GM12878 (cell line): ENCODE data around the gene DIAPH3. TPM values are rescaled to one million over a fixed set of nuclear protein-coding genes. Genes with fewer than 3 reads are reported as not detected.

Source experiments
- ATAC-seq: fragments of 200-7000 bp; cut with Tn5 transposase; 3 replicates; pipeline ENCODE4 v1.9.1; 2020; ENCODE audit warnings: mild to moderate bottlenecking, moderate library complexity
- BruUV-seq: library from RNA; stranded (reverse); fragments of 400-500 nt; replicated peaks from 2 replicates; lab custom pipeline; 2021; lab: Mats Ljungman, UMichigan
- CTCF ChIA-PET: fragments of 300-600 bp; sonication (Branson Sonifier 250); formaldehyde crosslinking; extraction: SDS; loops from one replicate; lab custom pipeline; 2021; ENCODE audit warnings: inconsistent platforms; lab: Yijun Ruan, JAX
- POLR2A ChIA-PET: fragments of 350-600 bp; formaldehyde crosslinking; extraction: SDS; loops from one replicate; lab custom pipeline; 2021; ENCODE audit warnings: inconsistent platforms; lab: Charles Lee
- RAD21 ChIA-PET: fragments of 300-600 bp; sonication (Branson Sonifier 250); formaldehyde crosslinking; loops from one replicate; lab custom pipeline; 2023; ENCODE audit warnings: antibody characterized with exemption; ENCODE audit not compliant: unreplicated experiment; lab: Charles Lee
- SMC1A ChIA-PET: fragments of 300-600 bp; sonication (Branson Sonifier 250); formaldehyde crosslinking; loops from one replicate; lab custom pipeline; 2023; ENCODE audit not compliant: unreplicated experiment, uncharacterized antibody; lab: Charles Lee
- DNase-seq: peaks from one replicate; pipeline ENCODE4 v3.0.0-alpha.2; 2011; ENCODE audit warnings: low read depth, low spot score
- FAIRE-seq: peaks from 3 replicates; lab custom pipeline; 2011; peaks lifted over from hg19 to GRCh38; lab: Jason Lieb, UNC
- H2AFZ ChIP-seq: 2 replicates; pipeline ENCODE4 v1.6.0; 2011; ENCODE audit warnings: low read depth, low read length, control low read depth; ENCODE audit not compliant: control insufficient read depth
- H3K27ac ChIP-seq: 2 replicates; pipeline ENCODE4 v1.5.1; 2011; ENCODE audit warnings: control low read depth; ENCODE audit not compliant: control insufficient read depth, insufficient read depth
- H3K27me3 ChIP-seq, 2 experiments: replicated peaks in 1 of 2; 2 replicates each; pipeline versions ENCODE4 v1.6.0 to v1.6.1; 2011; ENCODE audit warnings: low read length in 1 of 2; ENCODE audit not compliant: control insufficient read depth in 2 of 2, insufficient read depth in 2 of 2
- H3K36me3 ChIP-seq, 2 experiments: 2 replicates each; pipeline ENCODE4 v1.5.1; 2011; ENCODE audit warnings: low read length in 1 of 2; ENCODE audit not compliant: control insufficient read depth in 2 of 2, insufficient read depth in 2 of 2
- H3K4me1 ChIP-seq: 2 replicates; pipeline ENCODE4 v1.6.1; 2011; ENCODE audit warnings: mild to moderate bottlenecking, low read length, moderate library complexity, mixed read lengths; ENCODE audit not compliant: control insufficient read depth, insufficient read depth
- H3K4me2 ChIP-seq: 2 replicates; pipeline ENCODE4 v1.6.0; 2011; ENCODE audit warnings: control low read depth; ENCODE audit not compliant: control insufficient read depth, insufficient read depth
- H3K4me3 ChIP-seq: fragments of 200-600 bp; sonication (generic); 2 replicates; pipeline ENCODE4 v1.5.1; 2016
- H3K79me2 ChIP-seq: 2 replicates; pipeline ENCODE4 v1.6.0; 2011; ENCODE audit warnings: low read length; ENCODE audit not compliant: control insufficient read depth, insufficient read depth
- H3K9ac ChIP-seq: 2 replicates; pipeline ENCODE4 v1.8.0; 2011; ENCODE audit warnings: low read length, control low read depth, mixed read lengths; ENCODE audit not compliant: control insufficient read depth, insufficient read depth
- H3K9me3 ChIP-seq: replicated peaks from 3 replicates; pipeline ENCODE4 v1.5.1; 2011; ENCODE audit warnings: mild to moderate bottlenecking, low read length; ENCODE audit not compliant: control insufficient read depth, insufficient read depth
- H4K20me1 ChIP-seq: 2 replicates; pipeline ENCODE4 v1.6.0; 2011; ENCODE audit not compliant: control insufficient read depth, insufficient read depth
- CBX3 ChIP-seq: fragments of 200-600 bp; sonication (generic); IDR thresholded peaks from 2 replicates; pipeline ENCODE4 v1.6.1; 2016; ENCODE audit warnings: low read depth, borderline replicate concordance
- CTCF ChIP-seq, 3 experiments: IDR thresholded peaks in 2 of 3; conservative IDR thresholded peaks in 1 of 3; 2 replicates each; pipeline ENCODE4 v1.5.1; 2011; ENCODE audit warnings: low read depth in 3 of 3, low read length in 3 of 3, mild to moderate bottlenecking in 3 of 3, control low read depth in 2 of 3, moderate library complexity in 2 of 3, inconsistent platforms in 1 of 3, mixed read lengths in 1 of 3; ENCODE audit not compliant: control insufficient read depth in 2 of 3, insufficient read depth in 1 of 3; ENCODE audit errors: extremely low read depth in 1 of 3
- EZH2 ChIP-seq: IDR thresholded peaks from 2 replicates; pipeline ENCODE4 v1.6.1; 2012; ENCODE audit warnings: low read depth, mild to moderate bottlenecking, control low read depth, inconsistent platforms, low read length, borderline replicate concordance; ENCODE audit not compliant: control insufficient read depth
- IKZF1 ChIP-seq: fragments of 450-650 bp; conservative IDR thresholded peaks from 2 replicates; pipeline ENCODE4 v1.6.1; 2017; ENCODE audit warnings: antibody characterized with exemption, mild to moderate bottlenecking
- IRF4 ChIP-seq: IDR thresholded peaks from 2 replicates; pipeline ENCODE4 v1.6.1; 2011; ENCODE audit warnings: low read depth, low read length
- KAT2A ChIP-seq: conservative IDR thresholded peaks from 2 replicates; pipeline ENCODE4 v1.6.1; 2011; ENCODE audit warnings: low read depth, low read length; ENCODE audit not compliant: control insufficient read depth
- NFIC ChIP-seq: IDR thresholded peaks from 2 replicates; pipeline ENCODE4 v1.6.1; 2012; ENCODE audit warnings: low read depth, mild to moderate bottlenecking, inconsistent platforms, low read length, moderate library complexity
- NFYA ChIP-seq: IDR thresholded peaks from 2 replicates; pipeline ENCODE4 v1.6.1; 2011; ENCODE audit warnings: low read depth, mild to moderate bottlenecking, low read length, improper control_type of control experiment, borderline replicate concordance
- PBX3 ChIP-seq: IDR thresholded peaks from 2 replicates; pipeline ENCODE4 v1.6.1; 2011; ENCODE audit warnings: mild to moderate bottlenecking, low read depth, low read length, moderate library complexity; ENCODE audit not compliant: insufficient replicate concordance
- USF2 ChIP-seq: IDR thresholded peaks from 2 replicates; pipeline ENCODE4 v1.6.1; 2011; ENCODE audit warnings: low read depth, low read length, improper control_type of control experiment, borderline replicate concordance
- WGBS: methylation state at CpG from one replicate; pipeline ENCODE4 v1.1.6; 2016; ENCODE audit warnings: low lambda C conversion rate; ENCODE audit not compliant: insufficient replicate concordance, insufficient coverage; ENCODE audit errors: missing lambda C conversion rate; 5-methylcytosine and 5-hydroxymethylcytosine counted together
- in situ Hi-C: fragments of 300-500 bp; cut with MboI; formaldehyde crosslinking; loops from 9 replicates; pipeline ENCODE4 v1.14.3; 2018; ENCODE audit warnings: mixed read lengths
- intact Hi-C: fragments of 100-400 bp; cut with micrococcal nuclease; formaldehyde crosslinking; loops from one replicate; pipeline ENCODE4 v1.14.2; 2022; ENCODE audit not compliant: unreplicated experiment
- polyA plus RNA-seq, 11 experiments: library from polyadenylated mRNA; depleted of rRNA in 4 of 11; unstranded in 6 of 11; stranded (reverse) in 5 of 11; fragments of >200 nt; fragmentation: Nextera tagmentation in 4 of 11; fragmentation: Illumina TruSeq in 1 of 11; extraction: Ambion mirVana in 4 of 11; extraction: Trizol in 1 of 11; gene quantifications; 1 replicate in 1 of 11; 2 replicates in 10 of 11; pipeline versions ENCODE4 v1.2.1 to v1.2.3, GENCODE V29; 2011 to 2016; ENCODE audit warnings: inconsistent platforms in 2 of 11, missing spikeins in 2 of 11, low read depth in 1 of 11
- total RNA-seq, 4 experiments: library from RNA; depleted of rRNA in 3 of 4; stranded (reverse); fragments of >200 nt in 3 of 4; fragmentation: Illumina TruSeq in 1 of 4; extraction: Trizol in 1 of 4; gene quantifications; 2 replicates each; pipeline versions ENCODE4 v1.2.1 to v1.2.3, GENCODE V29; 2013 to 2021

The DIAPH3 gene
- total and polyA plus RNA-seq, 10 of the 15 experiments (the other 5 are each of a cell fraction or from before 2014, with no cell fraction given): 10.1 to 25.2 (median 15.4) TPM

- ChIA-PET CTCF (no interaction called here), SMC1A (no interaction called here), RAD21 (no interaction called here), POLR2A (interaction anchor here (0.6 kb wide), 1 partner anchor 110 kb away, joined by 3 read pairs; no protein-coding TSS in a partner anchor)
- Histone ChIP-seq H2AFZ (no peak overlapping the region), H4K20me1 (no peaks in the 10 kb centered on the region), H3K4me1 (no peaks in the 10 kb centered on the region), H3K79me2 (no peaks in the 10 kb centered on the region), H3K36me3 (no peaks in the 10 kb centered on the region), H3K4me3 (no peak overlapping the region), H3K27ac (no peak overlapping the region), H3K9me3 (no peaks in the 10 kb centered on the region), H3K27me3 (no peaks in the 10 kb centered on the region), H3K4me2 (no peak overlapping the region), H3K9ac (no peak overlapping the region)
- ATAC-seq (no peak), DNase-seq (no peak), FAIRE-seq (no peak)
- WGBS: 100% methylated on average over 2 of the region's 2 CpGs
- no TSS peak for BruUV-seq
- TF ChIP-seq KAT2A (no peak), CBX3 (no peak), CTCF (IDR thresholded peaks at IDR 0.05 in 2 of 3, conservative IDR thresholded peaks at IDR 0.05 in 1 of 3; ENCODE audit: control insufficient read depth in 2 of 3, extremely low read depth in 1 of 3, insufficient read depth in 1 of 3, low read depth in 3 of 3, low read length in 3 of 3) (no peak), IRF4 (no peak), IKZF1 (no peak), USF2 (no peak), PBX3 (no peak), NFIC (no peak), NFYA (no peak), EZH2 (no peak)
- intact Hi-C loops: no loop called here
- in situ Hi-C loops: no loop called here
These were observed 328.2 kb downstream of the DIAPH3 start for GRCh38 chr13:59835569-59835968.
